Umbilical cord (tissue), 2 donors: ENCODE results near the gene XKR7. TPM values are rescaled to one million over a fixed set of nuclear protein-coding genes. Genes with fewer than 3 reads are reported as not detected.
A peak's percentile ranks its signal among the peaks of the same experiment; 100 is the strongest.

Experiments
- DNase-seq: peaks from one replicate; pipeline ENCODE4 v3.0.0-alpha.2; 2015; ENCODE audit warnings: low spot score
- total RNA-seq: library from RNA; depleted of rRNA; stranded (reverse); fragments of >200 nt; gene quantifications from one replicate; pipeline ENCODE4 v1.2.3, GENCODE V29; 2014; ENCODE audit warnings: low replicate concordance; ENCODE audit not compliant: insufficient read depth

The XKR7 gene
- total RNA-seq, 1 donor from 2014 or later, result 0.48 TPM

GRCh38 chr20:31975874-31976273 lies 7.9 kb downstream of the XKR7 start:
- no peak for DNase-seq

GRCh38 chr20:31977080-31977479 lies 9.1 kb downstream of the XKR7 start:
- DNase-seq, result no peak

GRCh38 chr20:31979713-31980426 lies 11.9 kb downstream of the XKR7 start:
- DNase-seq, result no peak

- no peak for DNase-seq
Measured at GRCh38 chr20:31981784-31982183, 13.8 kb downstream of the XKR7 start.

- DNase-seq, result no peak
Measured at GRCh38 chr20:31984981-31985471, 17.1 kb downstream of the XKR7 start.

GRCh38 chr20:31987744-31988143 lies 19.8 kb downstream of the XKR7 start:
- no peak for DNase-seq

GRCh38 chr20:31988430-31989015 lies 20.6 kb downstream of the XKR7 start:
- DNase-seq, result no peak

GRCh38 chr20:31989030-31989645 lies 21.2 kb downstream of the XKR7 start:
- no peak for DNase-seq

- no peak for DNase-seq
Measured at GRCh38 chr20:31990641-31991338, 22.8 kb downstream of the XKR7 start.

- no peak for DNase-seq
Measured at GRCh38 chr20:31991339-31991705, 23.4 kb downstream of the XKR7 start.

GRCh38 chr20:31992086-31992485 lies 24.1 kb downstream of the XKR7 start:
- DNase-seq, result no peak

GRCh38 chr20:31996996-31997395 lies 29.0 kb downstream of the XKR7 start:
- DNase-seq, result no peak

GRCh38 chr20:31998246-31998645 lies 30.3 kb downstream of the XKR7 start:
- DNase-seq, result no peak

- no peak for DNase-seq
Measured at GRCh38 chr20:32003325-32003724, 35.4 kb downstream of the XKR7 start.

- no peak for DNase-seq
Measured at GRCh38 chr20:32004963-32005362, 37.0 kb downstream of the XKR7 start.

- no peak for DNase-seq
Measured at GRCh38 chr20:32006053-32006452, 38.1 kb downstream of the XKR7 start.

GRCh38 chr20:32006841-32007786 lies 39.2 kb downstream of the XKR7 start:
- DNase-seq, result no peak

GRCh38 chr20:32007787-32008616 lies 40.1 kb downstream of the XKR7 start:
- peak; percentile 40 for DNase-seq

- DNase-seq, result no peak
Measured at GRCh38 chr20:32009564-32009963, 41.6 kb downstream of the XKR7 start.

GRCh38 chr20:32010101-32010500 lies 42.1 kb downstream of the XKR7 start, which contains the start of gene CCM2L:
TSS of gene CCM2L (plus strand) at chr20:32010438. CDS start at chr20:32010455, 17 bp downstream.
- no peak for DNase-seq
